ENCODE measurements around the gene FRAT1. TPM values are rescaled to one million over a fixed set of nuclear protein-coding genes. Genes with fewer than 3 reads are reported as not detected.

FRAT1 gene
- total RNA-seq, 4 donors from 2014 or later, result 6.8 to 10.0 (median 8.5) TPM

GRCh38 chr10:97367126-97367649 lies 48.1 kb downstream of the FRAT1 start:
- H3K4me1 ChIP-seq, result no peaks in the 10 kb centered on the region
- H3K27me3 ChIP-seq, result no peaks in the 10 kb centered on the region
- no peak for DNase-seq (ENCODE audit: low spot score in 2 of 2)
- WGBS, 2 donors, result 91 to 93% methylated on average over 8 to 12 of the region's 12 CpGs
- no peak for TF ChIP-seq CTCF (IDR thresholded peaks at IDR 0.05)
- no peak for TF ChIP-seq POLR2A (IDR thresholded peaks at IDR 0.05)
- TF ChIP-seq EP300 (IDR thresholded peaks at IDR 0.05), result no peak
- H3K36me3 ChIP-seq, result peaks cover 0 to 99% (median 0%) of the 10 kb centered on the region in 3 donors
- H3K27ac ChIP-seq, result no peak overlapping the region
- no peak overlapping the region for H3K4me3 ChIP-seq
- H3K9me3 ChIP-seq, result no peaks in the 10 kb centered on the region

Small RNA genes within 50 kb of the gene (small RNA-seq; reads per million reads assigned to genes)
- gene RF00017, result not detected

Other genes with a start within 250 kb of the FRAT1 start
- 1 to 10 TPM in 2 of 4 donors, under 1 TPM in 2; 0.78 to 3.1 (median 1.3) TPM for gene SLIT1, start 133.3 kb upstream of the FRAT1 start, total RNA-seq
- 100 to 1,000 TPM in 1 of 4 donors, 10 to 100 TPM in 3; 37.5 to 109 (median 77.7) TPM for gene ARHGAP19, start 26.6 kb upstream of the FRAT1 start, total RNA-seq
- gene FRAT2, start 15.5 kb downstream of the FRAT1 start, total RNA-seq, result 10 to 100 TPM; 14.6 to 28.2 (median 23.3) TPM
- gene RRP12, start 82.1 kb downstream of the FRAT1 start, total RNA-seq, result 10 to 100 TPM; 14.7 to 50.7 (median 24.4) TPM
- gene PGAM1, start 106.9 kb downstream of the FRAT1 start, total RNA-seq, result 100 to 1,000 TPM; 142 to 166 (median 155) TPM
- 10 to 100 TPM; 21.6 to 40.8 (median 33.4) TPM for gene EXOSC1, start 126.7 kb downstream of the FRAT1 start, total RNA-seq
- gene ZDHHC16, start 126.9 kb downstream of the FRAT1 start, total RNA-seq, result 10 to 100 TPM; 26.4 to 50.4 (median 36.0) TPM
- gene MMS19, start 179.2 kb downstream of the FRAT1 start, total RNA-seq, result 10 to 100 TPM; 80.4 to 90.2 (median 88.4) TPM
- 10 to 100 TPM in 3 of 4 donors, 1 to 10 TPM in 1; 9.4 to 17.1 (median 16.5) TPM for gene UBTD1, start 179.7 kb downstream of the FRAT1 start, total RNA-seq